GM18502 (cell line): ENCODE measurements around the gene PTPRN2.

ENCODE experiments used
- ATAC-seq: cut with Tn5 transposase; IDR thresholded peaks from one replicate; pipeline ENCODE4 v1.9.1; 2021; ENCODE audit warnings: mild to moderate bottlenecking; ENCODE audit not compliant: unreplicated experiment, poor library complexity

PTPRN2 gene

GRCh38 chr7:157870644-157871290 lies 716.9 kb downstream of the PTPRN2 start:
- no peak for ATAC-seq

- ATAC-seq, result no peak
Measured at GRCh38 chr7:157869793-157870192, 717.8 kb downstream of the PTPRN2 start.

GRCh38 chr7:157867685-157868305 lies 719.8 kb downstream of the PTPRN2 start:
- ATAC-seq, result no peak

- ATAC-seq, result no peak
Measured at GRCh38 chr7:157866336-157866924, 721.2 kb downstream of the PTPRN2 start.

GRCh38 chr7:157865351-157866165 lies 722.1 kb downstream of the PTPRN2 start:
- no peak for ATAC-seq

- no peak for ATAC-seq
Measured at GRCh38 chr7:157864911-157865310, 722.7 kb downstream of the PTPRN2 start.

GRCh38 chr7:157863906-157864810 lies 723.5 kb downstream of the PTPRN2 start:
- ATAC-seq, result no peak

- no peak for ATAC-seq
Measured at GRCh38 chr7:157863176-157863575, 724.4 kb downstream of the PTPRN2 start.

- no peak for ATAC-seq
Measured at GRCh38 chr7:157862731-157863130, 724.9 kb downstream of the PTPRN2 start.

GRCh38 chr7:157861551-157861950 lies 726.1 kb downstream of the PTPRN2 start:
- no peak for ATAC-seq

GRCh38 chr7:157861031-157861491 lies 726.6 kb downstream of the PTPRN2 start:
- ATAC-seq, result no peak

- no peak for ATAC-seq
Measured at GRCh38 chr7:157860406-157860805, 727.2 kb downstream of the PTPRN2 start.

GRCh38 chr7:157859915-157860314 lies 727.7 kb downstream of the PTPRN2 start:
- ATAC-seq, result no peak

GRCh38 chr7:157857578-157858075 lies 730.0 kb downstream of the PTPRN2 start:
- ATAC-seq, result no peak

GRCh38 chr7:157856873-157857577 lies 730.6 kb downstream of the PTPRN2 start:
- no peak for ATAC-seq

GRCh38 chr7:157855452-157856213 lies 732.0 kb downstream of the PTPRN2 start:
- ATAC-seq, result no peak

GRCh38 chr7:157855016-157855415 lies 732.6 kb downstream of the PTPRN2 start:
- no peak for ATAC-seq
